HPDE6-E6E7 (cell line): Measurements from ENCODE around the gene TICAM2.
A peak's percentile ranks its signal among the peaks of the same experiment; 100 is the strongest.
"Not testable (repeated sequence)": the region's sequence is repeated elsewhere in the genome, so short reads cannot be mapped to it uniquely, and the experiment has no call there.

Experiments
- DNase-seq: peaks from one replicate; pipeline ENCODE4 v3.0.0; 2011; ENCODE audit warnings: missing footprints; ENCODE audit errors: extremely low spot score

Gene TICAM2

DNA sequence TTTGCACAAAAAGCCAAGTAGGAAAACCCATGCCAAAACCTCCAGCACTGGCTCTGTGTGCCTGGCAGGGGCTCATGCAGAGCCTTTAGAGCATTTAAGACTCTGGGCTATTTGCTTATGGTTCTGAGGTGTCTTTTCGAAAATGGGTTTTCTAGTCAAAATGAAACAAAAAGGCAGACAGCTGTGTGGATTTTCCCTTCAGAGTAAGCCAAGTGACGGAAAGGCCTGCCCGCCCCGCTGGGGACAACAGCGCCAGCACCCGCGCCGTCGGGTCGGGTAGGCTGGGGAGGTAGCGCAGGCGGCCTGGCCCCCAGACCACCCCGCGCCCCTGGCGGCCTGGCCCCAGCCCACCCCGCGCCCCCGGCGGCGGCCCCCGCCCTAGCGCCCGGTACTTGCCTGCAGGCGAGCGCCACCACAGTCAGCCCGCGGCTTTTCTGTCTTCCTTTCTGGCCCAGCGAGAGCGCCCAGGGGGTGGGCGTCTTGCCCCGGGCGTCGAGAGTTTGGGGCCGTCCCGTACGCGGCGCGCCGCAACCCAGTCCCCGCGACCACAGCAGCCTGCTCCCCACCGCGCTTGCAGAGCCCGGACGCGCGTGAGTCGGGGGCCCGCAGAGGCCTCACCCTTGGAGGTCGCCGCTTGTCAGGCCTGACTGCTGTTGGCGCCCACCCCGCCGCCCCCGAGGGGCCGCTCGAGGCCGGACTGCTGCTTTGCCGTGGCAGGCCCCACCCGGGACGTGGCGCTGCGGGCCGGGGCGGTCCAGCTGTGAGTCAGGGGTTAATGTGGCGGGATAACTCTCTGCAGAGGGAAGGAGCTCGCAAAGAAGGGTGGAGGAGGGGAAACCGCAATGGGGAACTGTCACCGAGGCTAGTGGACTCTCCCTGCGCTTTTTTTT is at the start of gene TICAM2:
TICAM2 (minus strand) TSS at position 779 of the 890 bp plus-strand sequence. CDS start 21,223 bp downstream, outside the sequence.
- DNase-seq, result no peak

DNA sequence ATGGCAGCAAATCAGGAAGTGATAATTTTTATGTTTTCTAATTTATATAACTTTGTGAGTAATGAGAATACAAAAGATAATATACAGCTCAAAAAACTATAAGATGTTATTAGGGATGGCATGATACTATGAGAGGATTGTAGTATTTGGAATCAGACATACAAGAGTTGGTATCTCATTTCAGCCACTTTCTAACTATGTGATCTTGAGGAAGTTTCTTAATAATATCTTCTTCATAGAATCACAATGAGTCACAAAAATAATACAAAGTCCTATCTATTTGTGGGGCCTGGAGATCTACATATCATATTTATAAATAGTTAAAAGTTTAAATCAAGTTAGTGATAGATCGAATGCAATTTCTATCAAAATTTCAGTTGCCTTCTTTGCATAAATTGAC is 47.3 kb upstream of the TICAM2 start:
- DNase-seq, result no peak

- no peak for DNase-seq
These were observed 45.8 kb upstream of the TICAM2 start for GRCh38 chr5:115648056-115648455.

GRCh38 chr5:115645386-115645785 is 43.1 kb upstream of the TICAM2 start:
- not testable (repeated sequence) for DNase-seq

- no peak for DNase-seq
These were observed 41.8 kb upstream of the TICAM2 start for GRCh38 chr5:115644046-115644445.

GRCh38 chr5:115641948-115642347 is 39.7 kb upstream of the TICAM2 start:
- DNase-seq, result no peak

- DNase-seq, result no peak
These were observed 38.0 kb upstream of the TICAM2 start for GRCh38 chr5:115640274-115640673.

DNA sequence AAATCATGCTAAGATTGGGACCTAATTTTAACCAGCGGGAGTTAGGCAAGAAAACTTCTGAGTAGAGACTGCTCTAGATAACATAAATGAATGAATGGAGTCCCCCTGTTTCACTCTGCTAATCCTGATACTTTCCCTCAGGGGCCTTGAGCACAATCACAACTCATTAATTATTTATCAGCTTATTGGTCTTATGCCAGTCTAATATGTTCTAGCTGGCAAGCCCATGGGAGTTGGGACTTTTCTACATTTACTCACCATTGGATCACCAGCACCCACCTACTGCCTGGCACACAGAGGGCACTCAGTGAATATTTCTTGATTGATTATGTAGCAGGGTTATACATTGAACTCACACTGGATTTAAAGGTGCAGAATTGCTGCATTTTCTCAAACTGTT is 37.1 kb upstream of the TICAM2 start:
- DNase-seq, result no peak

- DNase-seq, result no peak
These were observed 35.2 kb upstream of the TICAM2 start for GRCh38 chr5:115637507-115637906.

DNA sequence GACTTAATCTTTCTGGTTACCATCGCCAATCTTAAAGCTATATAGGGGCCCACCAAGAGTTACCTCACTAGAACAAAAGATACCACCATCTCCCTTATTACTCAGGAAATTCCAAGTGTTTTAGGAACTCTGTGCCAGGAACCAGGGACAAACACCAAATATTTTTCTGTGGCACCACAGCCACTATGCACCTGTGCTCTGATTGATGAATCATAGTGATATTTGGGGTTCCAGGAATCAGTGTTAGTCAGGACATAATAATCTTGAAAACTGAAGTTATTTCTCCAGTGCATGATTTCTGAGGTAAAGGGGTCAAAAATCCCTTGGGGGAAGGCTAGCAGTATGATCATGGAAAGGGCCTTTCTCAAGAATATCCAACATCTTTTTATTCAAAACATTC is 33.7 kb upstream of the TICAM2 start:
- no peak for DNase-seq

DNA sequence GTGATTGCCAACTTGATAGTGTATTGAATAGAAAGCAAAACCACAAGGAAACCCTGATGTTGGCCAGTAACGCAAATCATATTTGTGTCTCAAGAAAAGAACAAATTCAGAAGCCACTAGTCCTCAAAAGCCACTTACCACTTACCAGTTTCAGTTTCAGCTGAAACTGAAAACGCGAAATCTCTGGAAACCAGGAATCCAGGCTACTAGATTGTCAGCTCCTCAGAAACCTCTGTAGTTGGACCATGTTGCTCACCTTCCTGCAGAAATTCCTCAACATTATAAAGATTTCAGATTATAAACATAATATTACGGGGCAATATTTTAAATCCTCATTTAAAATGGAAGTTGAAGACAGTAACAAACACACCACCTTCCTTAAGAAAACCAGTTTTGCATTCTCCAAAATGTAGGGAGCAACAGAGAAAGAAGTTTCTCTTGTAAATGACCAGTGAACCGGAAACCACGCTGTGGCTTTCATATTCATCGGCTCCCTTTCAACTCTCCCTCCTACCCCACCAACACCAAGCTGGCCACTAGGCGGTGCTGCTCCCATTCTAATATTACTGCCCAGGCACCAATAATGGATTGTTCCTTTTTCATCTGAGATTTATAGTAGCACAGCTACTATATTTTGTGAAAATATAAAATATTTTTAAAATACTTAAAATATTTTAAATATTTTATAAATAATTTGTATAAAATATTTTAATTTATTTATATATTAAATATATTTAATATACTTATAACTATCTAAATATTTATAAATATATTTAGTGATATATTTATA is 32.3 kb upstream of the TICAM2 start:
- peak; percentile 90 for DNase-seq

DNA sequence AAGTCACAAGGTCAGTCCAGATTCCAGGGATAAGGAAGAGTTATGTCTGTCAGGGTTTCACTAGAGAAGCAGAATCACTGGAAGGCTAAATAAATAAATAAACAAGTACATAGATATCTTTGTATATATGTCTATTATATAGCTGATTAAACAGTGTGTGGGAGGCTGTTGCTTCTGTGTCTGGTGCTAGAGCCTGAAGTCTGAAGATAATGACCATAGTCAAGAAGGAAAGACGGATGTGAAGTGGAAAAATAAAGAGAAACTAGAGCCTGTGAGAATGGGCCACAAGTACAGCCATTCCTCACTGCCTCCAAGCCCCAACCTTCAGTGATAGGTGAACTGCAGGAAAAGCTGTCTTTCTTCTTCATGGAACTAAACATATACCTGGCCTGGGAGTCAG is 27.6 kb upstream of the TICAM2 start:
- DNase-seq, result no peak

GRCh38 chr5:115627295-115627865 is 25.1 kb upstream of the TICAM2 start:
- DNase-seq, result no peak

GRCh38 chr5:115626445-115626823 is 24.2 kb upstream of the TICAM2 start:
- DNase-seq, result no peak

GRCh38 chr5:115625579-115626444 is 23.5 kb upstream of the TICAM2 start, which contains the start of gene TMED7:
TMED7 (minus strand) TSS chr5:115626036; CDS start chr5:115625792, 244 bp downstream.
- peak; percentile 94 for DNase-seq

GRCh38 chr5:115624994-115625393 is 22.7 kb upstream of the TICAM2 start:
- no peak for DNase-seq

- DNase-seq, result no peak
These were observed 21.4 kb upstream of the TICAM2 start for GRCh38 chr5:115623658-115624057.

DNA sequence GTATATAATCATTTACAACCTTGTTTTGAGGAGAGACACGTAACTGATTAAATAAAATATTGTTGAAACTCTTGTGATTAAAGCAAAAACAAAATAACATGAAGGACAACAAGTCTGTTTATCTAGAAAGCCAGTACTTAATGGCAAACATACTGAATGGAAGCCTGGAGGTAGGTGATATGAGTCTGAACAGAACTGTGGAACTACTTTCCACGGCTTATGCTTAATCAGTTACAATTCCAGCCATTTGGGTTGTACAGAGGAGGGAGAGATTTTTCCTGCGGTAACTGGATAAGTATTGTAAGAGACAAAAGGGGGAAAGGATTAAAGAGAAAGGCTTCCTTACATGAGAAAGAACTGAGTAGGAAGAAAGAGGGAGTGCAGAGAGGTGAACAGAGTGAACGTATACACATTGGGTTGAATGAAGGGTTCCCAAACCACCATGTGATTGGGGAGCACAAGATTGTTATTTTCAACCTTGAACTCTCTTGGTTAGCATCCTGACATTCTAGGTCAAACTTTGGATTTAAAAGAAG is 19.2 kb upstream of the TICAM2 start:
- no peak for DNase-seq

- no peak for DNase-seq
These were observed 14.6 kb upstream of the TICAM2 start for GRCh38 chr5:115616892-115617291.

DNA sequence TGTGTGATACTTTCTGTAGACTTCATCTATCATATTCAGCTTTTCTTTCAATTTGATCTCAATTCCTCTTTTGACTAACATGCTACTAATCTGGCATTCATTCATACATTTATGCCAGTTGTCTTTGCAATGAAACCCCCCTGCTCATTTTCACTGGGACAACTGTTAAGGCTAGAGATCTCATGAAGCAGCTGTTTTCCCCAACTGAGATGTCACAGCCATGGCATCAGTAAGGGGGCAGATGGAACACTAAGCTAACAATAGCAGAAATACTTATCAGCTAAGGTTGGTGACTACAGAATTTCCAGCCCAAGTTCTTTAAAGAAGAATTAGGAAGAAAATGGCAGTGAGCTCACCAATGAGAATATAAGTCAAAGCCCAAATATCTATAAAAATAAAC is 14.2 kb upstream of the TICAM2 start:
- no peak for DNase-seq

DNA sequence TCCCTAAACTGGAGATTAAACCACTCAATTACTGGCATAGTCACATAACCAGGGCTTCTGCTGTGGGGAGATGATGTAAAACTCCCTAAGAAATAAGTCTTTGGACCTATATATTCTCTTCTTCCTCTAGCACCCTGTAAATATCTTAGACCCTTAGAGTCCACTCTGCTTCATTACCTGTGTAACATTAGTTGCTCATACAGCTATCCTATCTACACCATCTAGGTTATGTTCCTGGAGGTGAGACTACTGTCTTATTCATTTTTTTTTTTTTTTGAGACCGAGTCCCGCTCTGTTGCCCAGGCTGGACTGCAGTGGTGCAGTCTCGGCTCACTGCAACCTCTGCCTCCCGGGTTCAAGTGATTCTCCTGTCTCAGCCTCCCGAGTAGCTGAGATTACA is 9.6 kb upstream of the TICAM2 start:
- DNase-seq, result no peak
